Activated CD8-positive, alpha-beta memory T cell treated with anti-CD3 and anti-CD28 coated beads, Interleukin-2, amount 10 ng/mL, durations not matched to agents 7 days and 5 days (primary cell): ENCODE results near the gene SPDYE16. TPM values are rescaled to one million over a fixed set of nuclear protein-coding genes. Genes with fewer than 3 reads are reported as not detected.
"Not testable (repeated sequence)": the region's sequence is repeated elsewhere in the genome, so short reads cannot be mapped to it uniquely, and the experiment has no call there.

Source experiments
- ATAC-seq: fragments of 150-1000 bp; cut with Tn5 transposase; one replicate; pipeline ENCODE4 v1.10.0; 2021; ENCODE audit warnings: moderate library complexity
- CTCF ChIA-PET: fragments of 350-600 bp; sonication (Branson Sonifier 250); formaldehyde crosslinking; loops from one replicate; lab custom pipeline; 2021; ENCODE audit warnings: antibody characterized with exemption; lab: Charles Lee
- DNase-seq: peaks from one replicate; pipeline ENCODE4 v3.0.0-alpha.2; 2020
- H3K27ac Mint-ChIP-seq: one replicate; pipeline ENCODE4 v1.8.0; 2021; ENCODE audit warnings: mild to moderate bottlenecking, mixed read lengths
- H3K27me3 Mint-ChIP-seq: one replicate; pipeline ENCODE4 v1.8.0; 2021; ENCODE audit warnings: mixed read lengths
- H3K36me3 Mint-ChIP-seq: one replicate; pipeline ENCODE4 v1.8.0; 2021; ENCODE audit warnings: mild to moderate bottlenecking, mixed read lengths
- H3K4me1 Mint-ChIP-seq: one replicate; pipeline ENCODE4 v1.8.0; 2021; ENCODE audit warnings: mixed read lengths
- H3K4me3 Mint-ChIP-seq: one replicate; pipeline ENCODE4 v1.8.0; 2021; ENCODE audit warnings: mild to moderate bottlenecking, moderate library complexity, mixed read lengths
- H3K9me3 Mint-ChIP-seq: one replicate; pipeline ENCODE4 v1.8.0; 2022; ENCODE audit warnings: low read depth, mixed read lengths
- total RNA-seq, 2 experiments: library from RNA; stranded (reverse); gene quantifications; one replicate each; pipeline ENCODE4 v1.2.3, GENCODE V29; 2021

The SPDYE16 gene
- total RNA-seq, 2 experiments from 2014 or later: 0.52 TPM; not detected in 1

DNA sequence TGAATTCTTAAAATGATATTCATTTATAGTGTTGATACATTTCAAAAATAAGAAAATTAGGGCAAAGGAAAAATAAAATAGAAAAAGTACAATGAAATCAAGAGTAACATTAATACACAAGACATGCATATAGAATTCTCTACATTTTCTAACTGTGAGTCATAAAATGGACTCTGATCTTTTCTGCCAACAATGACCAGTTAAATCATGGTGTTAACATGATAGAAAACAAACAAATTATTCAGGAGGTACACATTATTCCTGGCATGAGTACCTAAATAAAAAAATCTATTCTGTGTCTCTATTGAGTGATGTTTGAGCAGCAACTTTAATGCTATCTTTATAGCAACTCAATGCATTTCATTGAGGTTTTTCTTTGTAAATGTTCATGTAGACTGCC is 25.6 kb upstream of the SPDYE16 start:
- ATAC-seq, H3K27ac Mint-ChIP-seq, CTCF ChIA-PET: not testable (repeated sequence)

GRCh38 chr7:76567753-76568152 is 24.7 kb upstream of the SPDYE16 start:
- ATAC-seq, H3K4me1 Mint-ChIP-seq, DNase-seq, H3K27ac Mint-ChIP-seq, H3K27me3 Mint-ChIP-seq, H3K9me3 Mint-ChIP-seq, H3K4me3 Mint-ChIP-seq, CTCF ChIA-PET: not testable (repeated sequence)
- peaks cover 33% of the 10 kb centered on the region for H3K36me3 Mint-ChIP-seq

More for the DNA sequence above, 25.6 kb upstream of the SPDYE16 start:
- H3K4me3 Mint-ChIP-seq, H3K27me3 Mint-ChIP-seq, H3K4me1 Mint-ChIP-seq, DNase-seq, H3K9me3 Mint-ChIP-seq: not testable (repeated sequence)
- H3K36me3 Mint-ChIP-seq: peaks cover 31% of the 10 kb centered on the region

GRCh38 chr7:76567311-76567710 is 24.2 kb upstream of the SPDYE16 start:
- H3K36me3 Mint-ChIP-seq: peaks cover 36% of the 10 kb centered on the region
- DNase-seq, ATAC-seq, H3K4me3 Mint-ChIP-seq, CTCF ChIA-PET, H3K27ac Mint-ChIP-seq, H3K4me1 Mint-ChIP-seq, H3K9me3 Mint-ChIP-seq, H3K27me3 Mint-ChIP-seq: not testable (repeated sequence)

DNA sequence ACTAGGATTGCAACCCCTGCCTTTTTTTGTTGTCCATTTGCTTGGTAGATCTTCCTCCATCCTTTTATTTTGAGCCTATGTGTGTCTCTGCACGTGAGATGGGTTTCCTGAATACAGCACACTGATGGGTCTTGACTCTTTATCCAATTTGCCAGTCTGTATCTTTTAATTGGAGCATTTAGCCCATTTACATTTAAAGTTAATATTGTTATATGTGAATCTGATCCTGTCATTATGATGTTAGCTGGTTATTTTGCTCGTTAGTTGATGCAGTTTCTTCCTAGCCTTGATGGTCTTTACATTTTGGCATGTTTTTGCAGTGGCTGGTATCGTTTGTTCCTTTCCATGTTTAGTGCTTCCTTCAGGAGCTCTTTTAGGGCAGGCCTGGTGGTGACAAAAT is 21.9 kb upstream of the SPDYE16 start:
- DNase-seq, H3K27ac Mint-ChIP-seq, H3K4me3 Mint-ChIP-seq, H3K27me3 Mint-ChIP-seq, CTCF ChIA-PET, H3K4me1 Mint-ChIP-seq, H3K9me3 Mint-ChIP-seq, ATAC-seq: not testable (repeated sequence)
- H3K36me3 Mint-ChIP-seq: peaks cover 44% of the 10 kb centered on the region

DNA sequence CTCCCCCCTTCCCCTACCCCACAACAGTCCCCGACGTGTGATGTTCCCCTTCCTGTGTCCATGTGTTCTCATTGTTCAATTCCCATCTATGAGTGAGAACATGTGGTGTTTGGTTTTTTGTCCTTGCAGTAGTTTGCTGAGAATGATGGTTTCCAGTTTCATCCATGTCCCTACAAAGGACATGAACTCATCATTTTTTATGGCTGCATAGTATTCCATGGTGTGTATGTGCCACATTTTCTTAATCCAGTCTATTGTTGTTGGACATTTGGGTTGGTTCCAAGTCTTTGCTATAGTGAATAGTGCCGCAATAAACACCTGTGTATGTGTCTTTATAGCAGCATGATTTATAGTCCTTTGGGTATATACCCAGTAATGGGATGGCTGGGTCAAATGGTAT is 18.2 kb upstream of the SPDYE16 start:
- ATAC-seq, H3K4me1 Mint-ChIP-seq, H3K9me3 Mint-ChIP-seq, DNase-seq, H3K4me3 Mint-ChIP-seq, CTCF ChIA-PET, H3K27ac Mint-ChIP-seq, H3K27me3 Mint-ChIP-seq: not testable (repeated sequence)
- peaks cover 44% of the 10 kb centered on the region for H3K36me3 Mint-ChIP-seq

- H3K36me3 Mint-ChIP-seq: peaks cover 40% of the 10 kb centered on the region
- CTCF ChIA-PET, H3K4me1 Mint-ChIP-seq, H3K27me3 Mint-ChIP-seq, ATAC-seq, DNase-seq, H3K4me3 Mint-ChIP-seq, H3K27ac Mint-ChIP-seq, H3K9me3 Mint-ChIP-seq: not testable (repeated sequence)
These were observed 17.1 kb upstream of the SPDYE16 start for GRCh38 chr7:76560157-76560556.

- DNase-seq, H3K27me3 Mint-ChIP-seq, H3K4me3 Mint-ChIP-seq, H3K9me3 Mint-ChIP-seq, ATAC-seq, H3K27ac Mint-ChIP-seq, H3K4me1 Mint-ChIP-seq, CTCF ChIA-PET: not testable (repeated sequence)
- H3K36me3 Mint-ChIP-seq: peaks cover 41% of the 10 kb centered on the region
These were observed 16.6 kb upstream of the SPDYE16 start for GRCh38 chr7:76559685-76560084.

DNA sequence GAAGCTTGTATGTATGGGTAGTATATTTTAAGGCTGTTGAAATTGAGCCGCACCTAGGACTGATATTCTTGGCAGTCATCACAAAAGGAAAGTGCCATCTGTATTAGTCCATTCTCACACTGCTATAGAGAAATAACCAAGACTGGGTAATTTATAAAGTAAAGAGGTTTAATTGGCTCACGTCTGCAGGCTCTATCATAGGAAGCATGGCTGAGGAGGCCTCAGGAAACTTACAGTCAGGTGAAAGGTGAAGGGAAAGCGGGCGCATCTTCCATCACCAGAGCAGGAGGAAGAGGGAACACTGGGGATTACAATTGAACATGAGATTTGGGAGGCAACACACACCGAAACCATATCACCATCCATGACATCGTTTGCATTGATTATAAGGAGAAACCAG is 8.9 kb upstream of the SPDYE16 start:
- CTCF ChIA-PET, ATAC-seq, H3K27me3 Mint-ChIP-seq, H3K27ac Mint-ChIP-seq, H3K4me3 Mint-ChIP-seq, DNase-seq, H3K9me3 Mint-ChIP-seq: not testable (repeated sequence)
- peaks cover 19% of the 10 kb centered on the region for H3K4me1 Mint-ChIP-seq
- peaks cover 14% of the 10 kb centered on the region for H3K36me3 Mint-ChIP-seq

DNA sequence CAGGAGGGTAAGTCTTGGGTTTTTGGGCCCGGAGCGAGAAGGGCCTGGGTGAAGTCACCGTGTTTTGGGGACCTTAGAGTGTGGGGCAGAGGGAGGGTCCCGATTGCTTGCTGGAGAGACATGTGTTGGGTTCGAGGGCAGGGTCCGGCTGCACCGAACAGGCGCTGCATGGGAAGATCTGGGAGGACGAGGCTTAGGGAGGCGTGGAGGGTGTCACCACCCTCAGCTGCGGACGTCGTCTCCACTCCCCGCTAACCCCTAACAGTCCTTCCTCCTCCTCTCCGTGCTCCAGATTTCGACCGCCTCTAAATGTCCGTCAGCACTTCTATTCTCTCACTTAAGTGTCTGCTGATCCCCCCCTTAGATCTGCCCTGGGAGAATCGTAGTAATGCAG is 6.8 kb upstream of the SPDYE16 start:
- DNase-seq, ATAC-seq, H3K27me3 Mint-ChIP-seq, H3K9me3 Mint-ChIP-seq, H3K36me3 Mint-ChIP-seq, CTCF ChIA-PET: not testable (repeated sequence)
- peaks cover 19% of the 10 kb centered on the region for H3K4me1 Mint-ChIP-seq
- peak overlapping the region; percentile 87 for H3K27ac Mint-ChIP-seq
- peak overlapping the region; percentile 93 for H3K4me3 Mint-ChIP-seq

GRCh38 chr7:76549025-76549854 is 6.1 kb upstream of the SPDYE16 start:
- Mint-ChIP-seq H3K27ac (peak overlapping the region; percentile 87), H3K4me3 (peak overlapping the region; percentile 93), H3K4me1 (peaks cover 17% of the 10 kb centered on the region)
- ATAC-seq: peak; percentile 100
- H3K27me3 Mint-ChIP-seq, H3K9me3 Mint-ChIP-seq, CTCF ChIA-PET, H3K36me3 Mint-ChIP-seq: not testable (repeated sequence)
- peak; percentile 95 for DNase-seq

DNA sequence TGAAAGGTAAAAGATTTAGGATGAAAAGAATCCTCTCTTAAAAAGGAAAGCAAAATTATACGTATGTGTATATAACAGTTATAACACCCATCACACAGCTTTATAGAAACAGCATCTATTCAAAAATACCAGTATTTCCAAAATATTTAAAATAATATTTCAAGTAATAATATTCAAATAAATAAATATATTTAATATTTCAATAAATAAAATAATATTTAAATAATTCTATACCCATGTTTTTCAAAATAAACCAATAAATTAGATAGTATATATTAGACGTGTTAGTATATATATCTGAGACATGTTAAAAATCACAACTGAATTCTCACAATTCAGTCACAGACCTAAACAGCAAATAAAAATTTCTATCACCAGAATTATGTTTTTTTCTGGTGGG is 11.5 kb downstream of the SPDYE16 start:
- H3K36me3 Mint-ChIP-seq, DNase-seq, ATAC-seq, CTCF ChIA-PET, H3K27me3 Mint-ChIP-seq, H3K9me3 Mint-ChIP-seq, H3K4me1 Mint-ChIP-seq, H3K27ac Mint-ChIP-seq, H3K4me3 Mint-ChIP-seq: not testable (repeated sequence)

GRCh38 chr7:76526183-76526582 is 16.9 kb downstream of the SPDYE16 start:
- H3K36me3 Mint-ChIP-seq, CTCF ChIA-PET, H3K9me3 Mint-ChIP-seq, DNase-seq, H3K4me3 Mint-ChIP-seq, ATAC-seq, H3K4me1 Mint-ChIP-seq, H3K27me3 Mint-ChIP-seq, H3K27ac Mint-ChIP-seq: not testable (repeated sequence)

GRCh38 chr7:76516932-76517331 is 26.2 kb downstream of the SPDYE16 start:
- ATAC-seq, H3K4me1 Mint-ChIP-seq, H3K27me3 Mint-ChIP-seq, H3K9me3 Mint-ChIP-seq, H3K27ac Mint-ChIP-seq, CTCF ChIA-PET, DNase-seq, H3K4me3 Mint-ChIP-seq, H3K36me3 Mint-ChIP-seq: not testable (repeated sequence)

GRCh38 chr7:76515999-76516443 is 27.1 kb downstream of the SPDYE16 start:
- no peaks in the 10 kb centered on the region for H3K9me3 Mint-ChIP-seq
- H3K4me1 Mint-ChIP-seq: no peaks in the 10 kb centered on the region
- no peak overlapping the region for H3K4me3 Mint-ChIP-seq
- DNase-seq (peak; percentile 58), ATAC-seq (peak; percentile 76)
- CTCF ChIA-PET: no interaction called here
- no peaks in the 10 kb centered on the region for H3K27me3 Mint-ChIP-seq
- no peak overlapping the region for H3K27ac Mint-ChIP-seq
- no peaks in the 10 kb centered on the region for H3K36me3 Mint-ChIP-seq
